AG09309 (cell line): ENCODE data around the gene ZMIZ1.

Experiments
- DNase-seq: peaks from one replicate; pipeline ENCODE4 v3.0.0-alpha.2; 2010; ENCODE audit warnings: low read depth
- H3K4me3 ChIP-seq: 2 replicates; pipeline ENCODE4 v1.5.1; 2011; ENCODE audit warnings: mild to moderate bottlenecking, low read depth, low read length, moderate library complexity; ENCODE audit not compliant: control insufficient read depth
- CTCF ChIP-seq: IDR thresholded peaks from 2 replicates; pipeline ENCODE4 v1.5.1; 2011; ENCODE audit warnings: mild to moderate bottlenecking, low read depth, low read length, inconsistent platforms; ENCODE audit not compliant: insufficient read depth, control insufficient read depth; ENCODE audit errors: missing control alignments

The ZMIZ1 gene

GRCh38 chr10:79181698-79182521 is 113.1 kb downstream of the ZMIZ1 start:
- DNase-seq: no peak
- H3K4me3 ChIP-seq: no peak overlapping the region

DNA sequence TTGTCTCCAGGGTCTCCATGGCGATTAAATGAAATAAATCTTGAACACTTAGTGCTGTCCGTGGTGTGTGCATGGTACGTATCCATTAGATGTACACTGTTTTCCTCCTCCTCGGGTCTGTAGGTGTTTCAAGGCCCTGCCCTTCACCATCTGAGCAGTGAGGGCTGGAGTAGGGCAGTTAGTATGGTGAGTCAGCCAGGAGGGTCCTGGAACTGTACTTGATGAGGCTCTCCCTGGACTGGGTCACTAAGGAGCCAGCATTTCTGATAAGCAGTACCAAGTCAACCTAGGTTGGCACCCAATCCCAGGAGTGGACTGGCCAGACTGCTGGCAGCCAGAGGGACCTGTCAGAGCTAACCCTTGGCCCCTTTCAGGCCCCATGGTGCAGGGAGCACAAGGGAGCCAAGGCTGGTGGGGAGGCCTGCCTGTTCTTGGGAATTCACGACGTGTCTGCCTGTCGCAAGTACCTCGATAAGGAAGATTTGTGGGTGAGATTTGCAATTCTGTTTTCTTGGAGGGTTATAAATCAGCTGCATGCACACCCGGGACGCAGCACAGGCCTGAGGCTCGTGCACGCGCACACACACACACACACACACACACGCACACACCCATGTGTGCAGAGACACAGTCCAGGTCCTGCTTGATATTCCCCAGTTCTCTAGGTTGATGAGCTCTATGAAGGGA is 114.2 kb downstream of the ZMIZ1 start:
- TF ChIP-seq CTCF: no peak
- no peak for DNase-seq
- no peak overlapping the region for H3K4me3 ChIP-seq

More at GRCh38 chr10:79181698-79182521, 113.1 kb downstream of the ZMIZ1 start:
- no peak for TF ChIP-seq CTCF

GRCh38 chr10:79183468-79183865 is 114.7 kb downstream of the ZMIZ1 start:
- no peak overlapping the region for H3K4me3 ChIP-seq
- TF ChIP-seq CTCF: no peak
- DNase-seq: no peak

DNA sequence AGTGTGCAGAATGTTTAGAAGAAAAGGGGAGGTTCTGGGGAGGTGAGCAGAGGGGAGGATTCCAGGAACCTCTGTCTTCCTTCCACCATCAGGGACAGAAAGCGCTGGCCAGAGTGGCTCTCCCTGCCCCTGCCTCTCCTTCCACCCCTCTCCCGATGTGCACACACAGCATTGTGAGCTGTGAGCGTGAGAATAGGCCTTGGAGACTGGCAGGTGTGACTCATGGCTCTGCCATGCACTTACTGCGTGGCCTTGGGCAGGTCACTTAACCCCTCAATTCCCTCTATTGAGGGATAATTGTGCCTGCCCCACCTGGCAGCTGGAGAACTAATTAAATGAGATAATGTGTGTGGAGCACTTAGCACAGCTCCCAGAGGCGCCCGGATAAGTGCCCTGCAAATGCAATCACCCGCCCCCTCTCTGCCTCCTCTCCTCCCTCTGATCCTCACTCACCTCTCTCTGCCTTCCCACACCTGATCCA is 115.4 kb downstream of the ZMIZ1 start:
- no peak for TF ChIP-seq CTCF
- DNase-seq: peak; percentile 38
- no peak overlapping the region for H3K4me3 ChIP-seq

GRCh38 chr10:79184657-79185056 is 115.9 kb downstream of the ZMIZ1 start:
- DNase-seq: no peak
- TF ChIP-seq CTCF: no peak
- H3K4me3 ChIP-seq: no peak overlapping the region

DNA sequence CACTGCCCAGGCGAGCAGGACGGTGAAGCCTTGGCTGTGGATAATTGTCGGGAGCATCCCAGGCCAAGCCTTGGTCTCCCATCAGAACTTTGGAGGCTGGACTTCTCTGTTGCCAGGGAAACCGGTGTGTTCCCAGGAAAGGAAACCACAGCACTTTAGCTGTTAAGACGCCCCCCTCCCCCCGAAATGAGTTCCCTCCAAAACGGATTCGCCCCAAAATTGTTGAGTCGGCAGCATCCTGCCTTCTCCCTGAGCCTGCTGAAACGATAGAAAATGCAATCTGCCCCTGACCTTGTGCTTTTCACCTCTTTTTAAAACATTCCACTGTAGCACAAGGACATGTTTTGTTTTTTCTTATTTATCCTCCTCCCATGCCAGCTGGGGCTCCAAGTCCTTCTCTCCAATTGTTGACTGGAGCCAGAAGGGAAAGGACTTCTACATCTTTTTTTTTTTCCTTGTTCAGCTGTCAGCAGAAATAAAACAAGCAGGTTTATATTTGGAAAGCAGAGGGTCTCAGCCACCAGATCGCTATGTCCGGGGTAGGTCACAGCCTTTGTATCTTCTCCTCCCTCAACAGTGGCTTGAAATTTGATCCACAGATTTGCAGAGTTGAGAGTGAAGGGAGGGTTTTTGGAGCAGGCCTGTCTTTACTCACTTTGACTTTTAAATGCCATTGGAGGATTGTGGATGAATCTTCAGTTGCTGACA is 116.5 kb downstream of the ZMIZ1 start:
- no peak for TF ChIP-seq CTCF
- no peak for DNase-seq
- no peak overlapping the region for H3K4me3 ChIP-seq
